ENCODE measurements around the gene UBAC1. TPM values are rescaled to one million over a fixed set of nuclear protein-coding genes. Genes with fewer than 3 reads are reported as not detected.
A peak's percentile ranks its signal among the peaks of the same experiment; 100 is the strongest.

UBAC1 gene
- total and polyA plus RNA-seq, 9 of the 15 experiments (the other 6 are each of a cell fraction or from before 2014, with no cell fraction given) = 94.0 to 399 (median 228) TPM

- TF ChIP-seq ARID1B (IDR thresholded peaks at IDR 0.05) (peak; percentile 88), FOXK1 (CRISPR knock-in tag; IDR thresholded peaks at IDR 0.05; ENCODE audit: borderline replicate concordance) (no peak), ZMIZ1 (IDR thresholded peaks at IDR 0.05; ENCODE audit: low read depth in 2 of 2, low read length in 2 of 2) (peak in 1 of 2 experiments; percentile 67; a peak in 1 of 4 replicates), DMBX1 (CRISPR knock-in tag; IDR thresholded peaks at IDR 0.05; ENCODE audit: borderline replicate concordance) (peak; percentile 53; the same call in 1 of the 2 replicates), THRA (IDR thresholded peaks at IDR 0.05) (no peak), ESRRB (CRISPR knock-in tag; IDR thresholded peaks at IDR 0.05; ENCODE audit: borderline replicate concordance) (no peak), HDAC8 (tag; IDR thresholded peaks at IDR 0.05) (no peak), PRMT5 (CRISPR knock-in tag; IDR thresholded peaks at IDR 0.05) (no peak), DPF2 (IDR thresholded peaks at IDR 0.05) (peak; percentile 80), BMI1 (IDR thresholded peaks at IDR 0.05; ENCODE audit: low read length) (no peak), ZNF140 (CRISPR knock-in tag; IDR thresholded peaks at IDR 0.05) (no peak), TFAM (CRISPR knock-in tag; conservative IDR thresholded peaks at IDR 0.05) (no peak), NCOA4 (IDR thresholded peaks at IDR 0.05; ENCODE audit: partially characterized antibody) (no peak), MLLT1 (IDR thresholded peaks at IDR 0.05) (no peak), ZNF263 (CRISPR knock-in tag; IDR thresholded peaks at IDR 0.05; ENCODE audit: borderline replicate concordance) (no peak), E2F6 (IDR thresholded peaks at IDR 0.05; ENCODE audit: borderline replicate concordance in 1 of 2, extremely low read depth in 1 of 2, insufficient read depth in 1 of 2, insufficient read length in 1 of 2, low read depth in 1 of 2, low read length in 1 of 2, poor library complexity in 1 of 2, severe bottlenecking in 1 of 2) (peak; percentile 12 to 37), CHCHD3 (CRISPR knock-in tag; IDR thresholded peaks at IDR 0.05) (no peak), SIN3B (IDR thresholded peaks at IDR 0.05; ENCODE audit: low read depth) (no peak)
Observed at GRCh38 chr9:135992486-135993408, 31.6 kb upstream of the UBAC1 start (continued).
